NOMO-1 (cell line): ENCODE measurements around the gene KIRREL1.

Source experiments
- DNase-seq, 2 experiments: peaks; one replicate each; lab custom pipeline; 2025; ENCODE audit not compliant: unreplicated experiment in 2 of 2; lab: John Stamatoyannopoulos, UW

Gene KIRREL1

GRCh38 chr1:158058237-158058985 is 65.0 kb downstream of the KIRREL1 start:
- no peak for DNase-seq

GRCh38 chr1:158059984-158060383 is 66.5 kb downstream of the KIRREL1 start:
- no peak for DNase-seq

GRCh38 chr1:158062174-158062573 is 68.7 kb downstream of the KIRREL1 start:
- no peak for DNase-seq

GRCh38 chr1:158067662-158068061 is 74.2 kb downstream of the KIRREL1 start:
- no peak for DNase-seq

- DNase-seq, result no peak
Observed at GRCh38 chr1:158068918-158069317, 75.5 kb downstream of the KIRREL1 start.

- DNase-seq, result no peak
Observed at GRCh38 chr1:158071138-158071537, 77.7 kb downstream of the KIRREL1 start.

GRCh38 chr1:158075078-158075477 is 81.6 kb downstream of the KIRREL1 start:
- DNase-seq, result no peak

GRCh38 chr1:158076441-158076840 is 83.0 kb downstream of the KIRREL1 start:
- DNase-seq, result no peak

- DNase-seq, result no peak
Observed at GRCh38 chr1:158077411-158078256, 84.2 kb downstream of the KIRREL1 start.

GRCh38 chr1:158078569-158079080 is 85.2 kb downstream of the KIRREL1 start:
- no peak for DNase-seq

- DNase-seq, result no peak
Observed at GRCh38 chr1:158080066-158080465, 86.6 kb downstream of the KIRREL1 start.

GRCh38 chr1:158084336-158084735 is 90.9 kb downstream of the KIRREL1 start:
- no peak for DNase-seq

GRCh38 chr1:158084747-158085146 is 91.3 kb downstream of the KIRREL1 start:
- DNase-seq, result no peak

GRCh38 chr1:158087320-158087927 is 94.0 kb downstream of the KIRREL1 start:
- peak; percentile 54 to 55 for DNase-seq

- DNase-seq, result no peak
Observed at GRCh38 chr1:158089476-158089875, 96.0 kb downstream of the KIRREL1 start.

GRCh38 chr1:158089925-158090637 is 96.6 kb downstream of the KIRREL1 start:
- no peak for DNase-seq

GRCh38 chr1:158093376-158093775 is 99.9 kb downstream of the KIRREL1 start:
- DNase-seq, result no peak

- no peak for DNase-seq
Observed at GRCh38 chr1:158094571-158094970, 101.1 kb downstream of the KIRREL1 start.

- peak; percentile 10 to 23 for DNase-seq
Observed at GRCh38 chr1:158095737-158096335, 102.4 kb downstream of the KIRREL1 start.

- no peak for DNase-seq
Observed at GRCh38 chr1:158098256-158098655, 104.8 kb downstream of the KIRREL1 start.
